ENCODE data around the gene PSPH.

PSPH gene

GRCh38 chr7:55996856-55997500 lies 54.3 kb downstream of the PSPH start:
- DNase-seq, result no peak

GRCh38 chr7:55992346-55992745 lies 58.9 kb downstream of the PSPH start:
- no peak for DNase-seq

- no peak for DNase-seq
These were observed 67.7 kb downstream of the PSPH start for GRCh38 chr7:55983537-55983936.

GRCh38 chr7:55980266-55980665 lies 71.0 kb downstream of the PSPH start:
- DNase-seq, result no peak

- no peak for DNase-seq
These were observed 73.4 kb downstream of the PSPH start for GRCh38 chr7:55977831-55978230.

GRCh38 chr7:55975988-55976633 lies 75.1 kb downstream of the PSPH start:
- DNase-seq, result no peak

GRCh38 chr7:55973747-55974250 lies 77.4 kb downstream of the PSPH start:
- DNase-seq, result no peak

GRCh38 chr7:55970978-55971377 lies 80.3 kb downstream of the PSPH start:
- DNase-seq, result no peak

GRCh38 chr7:55970561-55970960 lies 80.7 kb downstream of the PSPH start:
- no peak for DNase-seq

- DNase-seq, result no peak
These were observed 81.9 kb downstream of the PSPH start for GRCh38 chr7:55969391-55969790.

- no peak for DNase-seq
These were observed 84.4 kb downstream of the PSPH start for GRCh38 chr7:55966851-55967250.

GRCh38 chr7:55965805-55966421 lies 85.3 kb downstream of the PSPH start:
- DNase-seq, result no peak

GRCh38 chr7:55965100-55965470 lies 86.2 kb downstream of the PSPH start:
- DNase-seq, result peak in 1 of 2 experiments; percentile 46

- peak; percentile 46 to 68 for DNase-seq
These were observed 86.8 kb downstream of the PSPH start, which contains the start of gene NIPSNAP2 for GRCh38 chr7:55964261-55965099. TSS of gene NIPSNAP2 (plus strand) at chr7:55964585. CDS start at chr7:55964610, 25 bp downstream.

GRCh38 chr7:55963584-55964168 lies 87.6 kb downstream of the PSPH start:
- DNase-seq, result no peak

GRCh38 chr7:55962014-55962413 lies 89.2 kb downstream of the PSPH start:
- DNase-seq, result no peak
